Activated CD4-positive, alpha-beta memory T cell treated with anti-CD3 and anti-CD28 coated beads, Interleukin-2, amount 10 ng/mL, durations not matched to agents 7 days and 5 days (primary cell): ENCODE data around the gene ACKR4. TPM values are rescaled to one million over a fixed set of nuclear protein-coding genes. Genes with fewer than 3 reads are reported as not detected.

Experiments used
- CTCF ChIA-PET: fragments of 350-600 bp; sonication (Branson Sonifier 250); formaldehyde crosslinking; loops from one replicate; lab custom pipeline; 2021; ENCODE audit warnings: antibody characterized with exemption, inconsistent platforms; lab: Charles Lee
- POLR2A ChIA-PET: fragments of 350-600 bp; sonication (Branson Sonifier 250); formaldehyde crosslinking; loops from one replicate; lab custom pipeline; 2021; ENCODE audit warnings: antibody characterized with exemption; lab: Charles Lee
- DNase-seq: peaks from one replicate; pipeline ENCODE4 v3.0.0-alpha.2; 2020
- H3K27ac Mint-ChIP-seq: one replicate; pipeline ENCODE4 v1.8.0; 2021; ENCODE audit warnings: mild to moderate bottlenecking, mixed read lengths
- H3K27me3 Mint-ChIP-seq: one replicate; pipeline ENCODE4 v1.8.0; 2021; ENCODE audit warnings: mixed read lengths
- H3K36me3 Mint-ChIP-seq: one replicate; pipeline ENCODE4 v1.8.0; 2021; ENCODE audit warnings: low read depth, mixed read lengths
- H3K4me1 Mint-ChIP-seq: one replicate; pipeline ENCODE4 v1.8.0; 2021; ENCODE audit warnings: mixed read lengths
- H3K4me3 Mint-ChIP-seq: one replicate; pipeline ENCODE4 v1.8.0; 2021; ENCODE audit warnings: mild to moderate bottlenecking, mixed read lengths
- H3K9me3 Mint-ChIP-seq: one replicate; pipeline ENCODE4 v1.8.0; 2021; ENCODE audit warnings: mixed read lengths
- total RNA-seq, 2 experiments: library from RNA; stranded (reverse); gene quantifications; one replicate each; pipeline ENCODE4 v1.2.3, GENCODE V29; 2021

The ACKR4 gene
- total RNA-seq, 2 experiments from 2014 or later = not detected

DNA sequence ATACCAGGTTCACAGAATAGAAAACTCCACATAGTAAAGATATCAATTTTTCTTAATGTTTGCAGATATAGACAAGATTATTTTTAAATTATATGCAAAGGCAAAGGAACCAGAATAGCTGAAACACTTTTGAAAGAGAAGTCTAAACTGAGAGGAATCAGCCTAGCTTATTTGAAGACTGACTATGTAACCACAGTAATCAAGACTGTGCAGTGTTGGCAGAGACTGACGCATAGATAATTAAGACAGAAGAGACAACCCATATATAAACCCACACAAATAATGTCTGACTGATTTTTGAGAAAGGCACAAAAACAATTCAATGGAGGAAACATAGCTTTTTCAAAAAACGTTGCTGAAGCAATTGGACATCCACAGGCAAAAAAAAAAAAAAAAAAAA is 28.6 kb upstream of the ACKR4 start:
- Mint-ChIP-seq H3K4me3 (no peak overlapping the region), H3K9me3 (no peaks in the 10 kb centered on the region), H3K4me1 (peaks cover 14% of the 10 kb centered on the region), H3K36me3 (peaks cover 25% of the 10 kb centered on the region), H3K27ac (no peak overlapping the region), H3K27me3 (no peaks in the 10 kb centered on the region)
- POLR2A ChIA-PET = no interaction called here
- no peak for DNase-seq
- CTCF ChIA-PET = interaction anchor here (2.0 kb wide), 1 partner anchor 32 kb away, joined by 5 read pairs; no protein-coding TSS in a partner anchor

DNA sequence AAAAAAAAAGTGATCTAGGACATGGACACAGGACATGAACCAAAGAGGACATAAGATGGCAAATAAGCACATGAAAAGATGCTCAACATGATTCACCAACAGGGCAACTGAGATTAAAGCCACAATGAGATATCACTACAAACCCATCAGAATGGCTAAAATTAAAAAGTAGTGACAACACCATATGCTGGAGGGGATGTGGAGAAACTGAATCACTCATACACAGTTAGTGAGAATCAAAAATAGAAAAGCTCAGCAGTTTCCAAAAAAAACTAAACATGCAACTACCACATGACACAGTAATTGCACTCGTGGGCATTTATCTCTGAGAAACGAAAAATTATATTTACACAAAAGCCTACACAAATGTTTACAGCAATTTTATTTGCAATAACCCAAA is 27.9 kb upstream of the ACKR4 start:
- Mint-ChIP-seq H3K4me3 (no peak overlapping the region), H3K27me3 (no peaks in the 10 kb centered on the region), H3K4me1 (peaks cover 14% of the 10 kb centered on the region), H3K9me3 (no peaks in the 10 kb centered on the region), H3K36me3 (peaks cover 25% of the 10 kb centered on the region), H3K27ac (no peak overlapping the region)
- POLR2A ChIA-PET = no interaction called here
- CTCF ChIA-PET = interaction anchor here (2.0 kb wide), 1 partner anchor 33 kb away, joined by 5 read pairs; no protein-coding TSS in a partner anchor
- no peak for DNase-seq

DNA sequence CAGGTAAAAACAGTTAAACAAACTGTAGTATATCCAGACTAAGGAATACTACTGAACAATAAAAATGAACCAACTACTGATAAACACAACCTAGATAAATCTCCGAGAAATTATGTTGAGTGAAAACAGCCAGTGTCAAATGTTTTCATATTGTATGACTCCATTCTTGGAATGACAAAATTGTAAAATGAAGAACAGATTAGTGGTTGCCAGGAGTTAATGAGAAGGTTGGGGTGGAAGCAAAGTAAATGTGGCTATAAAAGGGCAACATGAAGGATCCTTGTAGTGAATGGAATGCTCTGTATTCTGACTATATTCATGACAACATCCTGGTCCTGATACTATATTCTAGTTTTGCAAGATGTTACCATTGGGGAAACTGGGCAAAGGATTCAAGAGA is 27.5 kb upstream of the ACKR4 start:
- CTCF ChIA-PET = no interaction called here
- DNase-seq = no peak
- H3K27ac Mint-ChIP-seq = no peak overlapping the region
- no peaks in the 10 kb centered on the region for H3K27me3 Mint-ChIP-seq
- H3K4me3 Mint-ChIP-seq = no peak overlapping the region
- no peaks in the 10 kb centered on the region for H3K9me3 Mint-ChIP-seq
- POLR2A ChIA-PET = no interaction called here
- H3K4me1 Mint-ChIP-seq = peaks cover 14% of the 10 kb centered on the region
- peaks cover 25% of the 10 kb centered on the region for H3K36me3 Mint-ChIP-seq

DNA sequence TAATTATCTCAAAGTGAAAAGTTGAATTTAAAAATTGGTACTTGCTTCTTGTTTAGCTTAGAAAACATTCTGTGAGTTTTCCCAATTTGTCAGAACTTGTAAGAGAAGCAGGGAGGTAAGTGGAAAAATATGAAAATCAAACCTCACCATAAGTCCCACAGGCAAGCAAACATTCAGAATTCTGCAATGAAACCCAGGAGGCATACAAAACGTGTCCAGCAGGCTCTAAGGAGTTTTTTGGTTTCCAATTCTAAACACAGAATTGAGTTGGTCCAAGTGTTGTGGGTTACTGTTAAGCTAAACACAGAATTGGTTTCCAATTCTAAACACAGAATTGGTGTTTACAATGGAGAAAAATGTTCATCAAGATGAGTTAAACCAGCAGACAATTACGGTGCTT is 27.1 kb upstream of the ACKR4 start:
- Mint-ChIP-seq H3K4me3 (no peak overlapping the region), H3K27me3 (no peaks in the 10 kb centered on the region), H3K27ac (no peak overlapping the region), H3K36me3 (peaks cover 23% of the 10 kb centered on the region), H3K9me3 (no peaks in the 10 kb centered on the region), H3K4me1 (peaks cover 14% of the 10 kb centered on the region)
- DNase-seq = no peak
- CTCF ChIA-PET = no interaction called here
- POLR2A ChIA-PET = no interaction called here

DNA sequence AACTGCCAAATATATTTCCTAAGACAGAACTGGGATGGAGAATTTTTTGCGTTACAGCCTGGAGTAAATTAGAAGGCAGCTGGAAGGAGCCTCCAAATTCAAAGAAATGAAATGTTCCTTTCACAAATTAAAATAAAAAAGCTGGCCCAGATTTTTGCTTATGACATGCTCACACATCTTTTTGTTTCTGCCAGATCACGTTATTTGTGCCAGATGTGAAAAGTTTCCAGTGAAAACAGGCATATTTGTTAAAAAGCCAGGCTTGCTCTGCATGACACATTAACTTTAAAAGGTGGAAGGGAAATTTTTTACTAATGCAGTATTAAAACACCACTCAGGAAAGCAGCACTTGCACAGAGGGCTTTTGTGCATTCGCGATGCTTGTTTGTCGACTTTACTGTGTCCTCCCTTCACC is 23.3 kb upstream of the ACKR4 start:
- CTCF ChIA-PET = no interaction called here
- H3K4me1 Mint-ChIP-seq = peaks cover 10% of the 10 kb centered on the region
- H3K27ac Mint-ChIP-seq = no peak overlapping the region
- H3K9me3 Mint-ChIP-seq = no peaks in the 10 kb centered on the region
- H3K27me3 Mint-ChIP-seq = no peaks in the 10 kb centered on the region
- no peak for DNase-seq
- no peak overlapping the region for H3K4me3 Mint-ChIP-seq
- H3K36me3 Mint-ChIP-seq = peaks cover 33% of the 10 kb centered on the region
- POLR2A ChIA-PET = interaction anchor here (0.6 kb wide), 1 partner anchor 170 kb away, joined by 3 read pairs; no protein-coding TSS in a partner anchor

DNA sequence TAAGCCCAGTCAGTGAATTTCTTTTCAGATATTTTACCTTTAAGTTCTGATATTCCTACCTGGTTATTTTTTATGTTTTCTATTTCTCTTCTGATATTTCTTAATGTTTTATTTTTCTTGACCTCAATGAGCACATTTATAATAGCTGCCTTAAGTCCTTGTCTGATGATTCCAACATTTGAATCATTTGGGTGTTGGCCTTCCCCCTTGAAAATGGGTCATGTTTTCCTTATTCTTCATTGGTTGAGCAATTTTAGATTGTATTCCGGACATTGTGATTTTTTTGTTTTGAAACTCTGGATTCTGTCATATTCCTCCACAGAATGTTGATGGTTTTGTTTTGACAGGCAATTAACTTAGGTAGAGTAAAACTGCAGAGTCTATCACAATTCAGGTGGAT is 9.7 kb upstream of the ACKR4 start:
- Mint-ChIP-seq H3K9me3 (peaks cover 2% of the 10 kb centered on the region), H3K36me3 (peaks cover 4% of the 10 kb centered on the region), H3K27me3 (no peaks in the 10 kb centered on the region), H3K4me1 (no peaks in the 10 kb centered on the region), H3K27ac (no peak overlapping the region), H3K4me3 (no peak overlapping the region)
- POLR2A ChIA-PET = no interaction called here
- no peak for DNase-seq
- CTCF ChIA-PET = no interaction called here

DNA sequence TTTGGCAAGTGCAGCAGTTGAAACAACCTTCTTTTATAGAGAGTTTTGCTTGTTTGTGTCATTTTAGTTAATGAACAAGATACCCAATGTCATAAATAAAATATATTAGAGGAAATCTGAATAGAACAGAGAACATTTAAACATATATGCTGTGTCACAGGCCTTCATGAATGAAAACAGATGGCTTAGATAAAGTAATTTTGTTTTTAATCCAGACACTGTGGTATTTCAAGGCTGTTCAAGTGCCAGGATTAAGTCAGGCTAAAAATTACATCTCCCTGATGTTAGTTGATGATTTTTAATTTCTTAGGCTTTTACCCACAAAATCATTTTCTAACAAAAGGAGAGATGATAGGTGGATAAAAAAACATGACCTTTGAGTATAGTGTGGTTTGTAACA is 4.9 kb upstream of the ACKR4 start:
- DNase-seq = no peak
- Mint-ChIP-seq H3K4me3 (no peak overlapping the region), H3K27ac (no peak overlapping the region), H3K4me1 (no peaks in the 10 kb centered on the region), H3K36me3 (peaks cover 12% of the 10 kb centered on the region), H3K9me3 (peaks cover under 1% of the 10 kb centered on the region), H3K27me3 (no peaks in the 10 kb centered on the region)
- ChIA-PET CTCF (no interaction called here), POLR2A (no interaction called here)

DNA sequence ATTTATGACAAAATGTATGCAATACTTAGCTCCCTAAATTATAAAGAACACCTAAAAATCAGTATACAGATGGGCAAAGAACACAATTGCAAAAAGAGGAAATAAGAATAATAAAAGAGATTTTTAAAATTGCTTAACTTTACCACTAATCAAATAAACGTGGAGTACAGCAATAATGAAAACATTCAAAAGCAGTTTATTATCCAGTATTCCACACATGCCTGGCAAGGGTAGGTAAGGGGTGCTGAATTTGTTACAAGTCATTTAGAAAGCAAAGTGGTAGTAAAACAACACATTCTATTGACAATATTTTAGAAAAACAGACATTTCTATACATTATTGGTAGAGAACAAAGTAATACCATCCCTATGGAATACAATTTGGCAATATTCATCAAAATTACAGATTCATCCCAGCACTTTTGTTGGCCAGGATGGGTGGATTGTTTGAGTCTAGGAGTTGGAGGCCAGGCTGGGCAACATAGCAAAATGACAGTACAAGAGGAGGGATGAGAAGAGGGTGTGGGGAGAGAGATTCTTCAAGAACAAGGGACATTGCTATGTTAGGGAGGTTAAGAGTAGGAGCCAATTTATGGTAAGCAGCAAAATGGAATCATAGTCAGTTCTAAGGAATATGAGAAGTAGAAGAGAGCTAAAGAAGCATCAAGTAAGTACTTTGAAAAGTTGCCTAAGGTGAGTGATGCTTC is 3.7 kb upstream of the ACKR4 start:
- POLR2A ChIA-PET = interaction anchor here (0.7 kb wide), 1 partner anchor 27 kb away, joined by 3 read pairs; no protein-coding TSS in a partner anchor
- no peaks in the 10 kb centered on the region for H3K9me3 Mint-ChIP-seq
- H3K4me3 Mint-ChIP-seq = no peak overlapping the region
- no peaks in the 10 kb centered on the region for H3K4me1 Mint-ChIP-seq
- no peak for DNase-seq
- H3K36me3 Mint-ChIP-seq = peaks cover 15% of the 10 kb centered on the region
- CTCF ChIA-PET = interaction anchor here (0.6 kb wide), 1 partner anchor 143 kb away, joined by 3 read pairs; no protein-coding TSS in a partner anchor
- no peak overlapping the region for H3K27ac Mint-ChIP-seq
- H3K27me3 Mint-ChIP-seq = no peaks in the 10 kb centered on the region

DNA sequence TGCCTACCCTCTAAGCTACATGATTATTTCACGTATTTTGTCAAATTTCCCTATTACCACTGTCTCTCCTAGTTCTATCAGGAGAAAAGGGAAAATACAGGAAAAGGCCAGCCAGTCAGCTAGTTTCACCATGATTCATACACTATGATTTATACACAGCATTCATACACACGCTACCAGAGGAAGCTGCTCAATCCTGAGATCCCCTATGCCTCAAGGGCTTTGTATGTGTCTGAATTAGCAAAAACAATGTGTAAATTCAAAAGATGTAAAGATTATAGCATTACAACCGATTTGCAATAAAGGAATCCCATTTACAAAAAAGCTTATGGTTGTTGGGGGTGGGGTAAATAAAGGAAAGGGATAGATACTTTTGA is 3.1 kb upstream of the ACKR4 start:
- no peaks in the 10 kb centered on the region for H3K27me3 Mint-ChIP-seq
- ChIA-PET CTCF (no interaction called here), POLR2A (interaction anchor here (0.7 kb wide), 1 partner anchor 27 kb away, joined by 3 read pairs; no protein-coding TSS in a partner anchor)
- H3K27ac Mint-ChIP-seq = no peak overlapping the region
- no peaks in the 10 kb centered on the region for H3K4me1 Mint-ChIP-seq
- no peaks in the 10 kb centered on the region for H3K9me3 Mint-ChIP-seq
- peaks cover 19% of the 10 kb centered on the region for H3K36me3 Mint-ChIP-seq
- H3K4me3 Mint-ChIP-seq = no peak overlapping the region
- DNase-seq = no peak

DNA sequence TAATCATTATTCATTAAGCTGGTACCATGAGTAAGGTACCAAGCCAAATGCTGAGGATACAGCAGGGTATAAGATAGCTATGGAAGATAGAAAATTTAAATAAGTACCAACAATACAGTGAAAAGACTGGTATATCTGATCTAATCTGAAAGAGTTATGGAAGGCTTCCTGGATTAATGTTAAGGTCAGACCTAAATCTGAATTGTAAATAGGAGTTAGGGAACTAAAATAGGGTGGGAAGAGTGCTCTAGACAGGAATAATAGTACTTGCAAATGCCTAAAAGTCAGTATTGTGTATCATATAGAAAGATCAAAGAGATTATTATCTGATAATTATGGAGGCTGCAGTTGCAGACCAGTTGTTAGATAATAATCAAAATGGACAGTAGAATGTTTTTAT is 2.6 kb upstream of the ACKR4 start:
- H3K9me3 Mint-ChIP-seq = no peaks in the 10 kb centered on the region

DNA sequence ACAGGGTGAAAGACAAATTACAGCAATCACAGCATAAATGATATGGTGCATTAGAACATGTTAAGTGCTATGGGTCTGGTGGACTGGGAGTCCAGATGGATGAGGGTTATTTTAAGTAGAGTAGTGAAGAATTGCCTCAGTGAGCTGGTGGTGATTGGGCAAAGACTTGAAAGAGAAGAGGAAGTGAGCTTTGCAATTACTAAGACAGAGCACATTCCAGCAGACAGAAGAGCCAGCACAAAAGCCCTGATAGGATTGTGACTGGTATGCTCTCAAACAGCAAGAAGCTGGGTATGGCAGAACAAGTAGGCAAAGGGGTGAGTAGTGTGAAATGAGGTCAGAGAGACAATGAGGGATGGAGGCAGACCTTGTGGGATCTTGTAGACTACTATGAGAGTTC is 2.1 kb upstream of the ACKR4 start:
- ChIA-PET POLR2A (no interaction called here), CTCF (no interaction called here)
- Mint-ChIP-seq H3K4me3 (no peak overlapping the region), H3K36me3 (peaks cover 19% of the 10 kb centered on the region), H3K27ac (no peak overlapping the region), H3K27me3 (no peaks in the 10 kb centered on the region), H3K9me3 (no peaks in the 10 kb centered on the region), H3K4me1 (no peaks in the 10 kb centered on the region)
- no peak for DNase-seq

More for the DNA sequence above, 2.6 kb upstream of the ACKR4 start:
- ChIA-PET POLR2A (interaction anchor here (0.7 kb wide), 1 partner anchor 26 kb away, joined by 3 read pairs; no protein-coding TSS in a partner anchor), CTCF (no interaction called here)
- Mint-ChIP-seq H3K27me3 (no peaks in the 10 kb centered on the region), H3K4me1 (no peaks in the 10 kb centered on the region), H3K27ac (no peak overlapping the region), H3K36me3 (peaks cover 19% of the 10 kb centered on the region), H3K4me3 (no peak overlapping the region)
- no peak for DNase-seq

DNA sequence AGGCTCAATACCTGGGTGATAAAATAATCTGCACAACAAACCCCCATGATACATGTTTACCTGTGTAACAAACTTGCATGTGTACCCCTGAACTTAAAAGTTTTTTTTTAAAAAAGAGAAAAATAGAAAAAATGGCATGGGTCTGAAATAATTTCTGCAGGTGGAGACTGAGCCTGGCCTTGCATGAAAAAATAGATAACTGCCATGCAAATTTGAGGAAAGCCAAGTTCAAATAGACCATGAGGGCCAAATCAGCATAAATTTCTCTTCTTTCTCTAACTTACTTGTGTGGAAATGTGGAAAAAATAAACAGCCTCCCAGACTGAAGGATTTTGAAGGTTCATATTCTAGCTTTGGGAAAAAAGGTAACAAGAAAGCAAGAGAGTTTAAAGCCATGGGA is 744 bp upstream of the ACKR4 start:
- Mint-ChIP-seq H3K27me3 (no peaks in the 10 kb centered on the region), H3K36me3 (peaks cover 15% of the 10 kb centered on the region), H3K4me3 (no peak overlapping the region), H3K4me1 (no peaks in the 10 kb centered on the region), H3K9me3 (no peaks in the 10 kb centered on the region), H3K27ac (no peak overlapping the region)
- CTCF ChIA-PET = no interaction called here
- POLR2A ChIA-PET = no interaction called here
- no peak for DNase-seq

DNA sequence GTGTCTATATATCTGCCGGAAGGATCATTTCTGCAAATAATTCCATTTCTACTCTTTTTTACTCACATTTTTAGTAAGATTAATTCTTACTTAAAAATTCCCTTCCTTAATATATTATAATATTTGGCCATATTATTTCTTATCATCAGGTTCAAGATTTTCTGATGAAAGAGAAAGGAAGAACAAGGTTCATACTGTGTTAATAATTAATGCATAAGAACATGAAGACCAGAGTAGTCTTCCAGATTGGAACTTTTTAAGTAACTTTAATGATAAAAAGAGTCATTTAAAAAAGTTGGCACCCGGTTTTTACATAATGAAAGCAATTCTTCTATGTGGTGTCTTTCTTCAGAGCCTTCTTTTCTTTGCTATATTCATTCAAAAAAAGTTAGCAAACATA is 590 bp downstream of the ACKR4 start:
- H3K27ac Mint-ChIP-seq = no peak overlapping the region
- H3K36me3 Mint-ChIP-seq = peaks cover 15% of the 10 kb centered on the region
- POLR2A ChIA-PET = no interaction called here
- H3K27me3 Mint-ChIP-seq = no peaks in the 10 kb centered on the region
- H3K4me1 Mint-ChIP-seq = no peaks in the 10 kb centered on the region
- DNase-seq = no peak
- no peak overlapping the region for H3K4me3 Mint-ChIP-seq
- CTCF ChIA-PET = no interaction called here
- no peaks in the 10 kb centered on the region for H3K9me3 Mint-ChIP-seq

DNA sequence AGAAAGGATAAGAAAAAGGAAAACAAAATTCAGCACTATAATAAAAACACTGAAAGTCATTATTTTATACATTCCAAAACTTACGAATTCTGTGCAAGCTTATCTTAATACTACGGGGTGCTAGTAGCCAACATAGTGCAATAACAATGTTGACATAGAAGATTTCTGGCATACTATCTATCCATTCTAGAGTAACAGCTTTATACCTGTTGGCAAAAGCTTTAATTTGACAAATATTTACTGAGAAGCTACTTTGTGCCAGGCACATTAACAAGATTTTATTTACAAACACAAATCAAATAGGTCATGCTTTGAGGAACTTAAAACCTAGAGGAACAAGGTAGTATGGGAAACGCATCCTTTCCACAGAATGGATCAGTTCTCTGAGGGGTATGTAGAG is 1.1 kb downstream of the ACKR4 start:
- no peak overlapping the region for H3K27ac Mint-ChIP-seq
- ChIA-PET POLR2A (no interaction called here), CTCF (no interaction called here)
- H3K4me1 Mint-ChIP-seq = no peaks in the 10 kb centered on the region
- H3K36me3 Mint-ChIP-seq = peaks cover 15% of the 10 kb centered on the region
- H3K4me3 Mint-ChIP-seq = no peak overlapping the region
- no peak for DNase-seq
- no peaks in the 10 kb centered on the region for H3K27me3 Mint-ChIP-seq
- no peaks in the 10 kb centered on the region for H3K9me3 Mint-ChIP-seq
